Esophagus squamous epithelium (tissue), 5 donors: ENCODE data around the gene PQBP1. TPM values are rescaled to one million over a fixed set of nuclear protein-coding genes. Genes with fewer than 3 reads are reported as not detected.

Experiments
- DNase-seq: peaks from one replicate; lab custom pipeline; 2025; lab: John Stamatoyannopoulos, UW
- H3K27ac ChIP-seq, 4 donors: fragments of 200-600 bp; sonication (generic); one replicate each; pipeline ENCODE4 v1.5.1; 2016 to 2019; ENCODE audit warnings: mild to moderate bottlenecking in 1 of 4
- H3K27me3 ChIP-seq, 4 donors: fragments of 200-600 bp; sonication (generic); 1 replicate in 3 of 4; 2 replicates in 1 of 4; pipeline versions ENCODE4 v1.5.1 to v1.6.0; 2017 to 2021; ENCODE audit warnings: antibody characterized with exemption in 1 of 4
- H3K36me3 ChIP-seq, 3 donors: fragments of 200-600 bp; sonication (generic); one replicate each; pipeline ENCODE4 v1.5.1; 2016 to 2019
- H3K4me1 ChIP-seq, 3 donors: fragments of 200-600 bp; sonication (generic); one replicate each; pipeline ENCODE4 v1.5.1; 2017 to 2019
- H3K4me3 ChIP-seq, 4 donors: fragments of 200-600 bp; sonication (generic); 1 replicate in 3 of 4; 2 replicates in 1 of 4; pipeline ENCODE4 v1.5.1; 2016 to 2019; ENCODE audit warnings: mild to moderate bottlenecking in 2 of 4, moderate library complexity in 1 of 4
- H3K9me3 ChIP-seq, 3 donors: fragments of 200-600 bp; sonication (generic); one replicate each; pipeline ENCODE4 v1.5.1; 2016 to 2019
- CTCF ChIP-seq, 6 experiments: fragments of 450-650 bp in 4 of 6; fragments of 200-600 bp in 2 of 6; sonication (generic) in 2 of 6; IDR thresholded peaks; one replicate each; pipeline ENCODE4 v1.5.1; 2016 to 2019; ENCODE audit warnings: antibody characterized with exemption in 6 of 6, mild to moderate bottlenecking in 4 of 6, moderate library complexity in 4 of 6
- POLR2A ChIP-seq, 4 donors: fragments of 450-650 bp; IDR thresholded peaks; one replicate each; pipeline ENCODE4 v1.6.1; 2017; ENCODE audit warnings: antibody characterized with exemption in 4 of 4, mild to moderate bottlenecking in 4 of 4, moderate library complexity in 3 of 4
- WGBS, 2 donors: methylation state at CpG; one replicate each; pipeline ENCODE4 v1.1.5; 2018; 5-methylcytosine and 5-hydroxymethylcytosine counted together
- intact Hi-C: fragments of 100-400 bp; cut with DNase I; formaldehyde crosslinking; loops from one replicate; pipeline ENCODE4 v1.15.0; 2022
- total RNA-seq, 4 donors: library from RNA; depleted of rRNA; stranded (reverse); fragments of >200 nt; gene quantifications; one replicate each; pipeline ENCODE4 v1.1.0, GENCODE V29; 2016
- donor health status: DM: yes; HTN: yes; CAD: no.

Gene PQBP1
- total RNA-seq, 4 donors from 2014 or later, result 45.3 to 87.4 (median 53.0) TPM

- intact Hi-C loops, result no loop called here
- Histone ChIP-seq H3K4me1 (peaks cover 0 to 36% (median 4%) of the 10 kb centered on the region in 3 donors), H3K9me3 (no peaks in the 10 kb centered on the region), H3K4me3 (no peak overlapping the region), H3K36me3 (peaks cover 0 to 75% (median 5%) of the 10 kb centered on the region in 3 donors), H3K27ac (peak overlapping the region in 2 of 4 donors; percentile 50 to 72), H3K27me3 (no peaks in the 10 kb centered on the region)
- TF ChIP-seq POLR2A (IDR thresholded peaks at IDR 0.05), result peak in 1 of 4 donors; percentile 35
- TF ChIP-seq CTCF (IDR thresholded peaks at IDR 0.05), result no peak
- WGBS, 2 donors, result 40 to 41% methylated on average over 1 to 9 of the region's 9 CpGs
- peak; percentile 49 for DNase-seq
These were observed 39.6 kb downstream of the PQBP1 start for GRCh38 chrX:48937054-48937907.

- no peaks in the 10 kb centered on the region for H3K27me3 ChIP-seq
- no peak for DNase-seq
- no peak overlapping the region for H3K4me3 ChIP-seq
- H3K4me1 ChIP-seq, result peaks cover 0 to 36% (median 4%) of the 10 kb centered on the region in 3 donors
- H3K36me3 ChIP-seq, result peaks cover 0 to 64% (median under 1%) of the 10 kb centered on the region in 3 donors
- intact Hi-C loops, result no loop called here
- H3K27ac ChIP-seq, result peak overlapping the region in 2 of 4 donors; percentile 50 to 69
- no peak for TF ChIP-seq POLR2A (IDR thresholded peaks at IDR 0.05)
- TF ChIP-seq CTCF (IDR thresholded peaks at IDR 0.05), result no peak
- no peaks in the 10 kb centered on the region for H3K9me3 ChIP-seq
- 44 to 80% methylated on average over 1 of the region's 1 CpG for whole genome bisulfite sequencing, 2 donors
These were observed 41.1 kb downstream of the PQBP1 start for GRCh38 chrX:48938721-48939425.

GRCh38 chrX:48939524-48940228, 41.9 kb downstream of the PQBP1 start:
- peak in 1 of 4 donors; percentile 14 for TF ChIP-seq POLR2A (IDR thresholded peaks at IDR 0.05)
- TF ChIP-seq CTCF (IDR thresholded peaks at IDR 0.05), result no peak
- Histone ChIP-seq H3K27ac (peak overlapping the region in 2 of 4 donors; percentile 42 to 69), H3K27me3 (no peaks in the 10 kb centered on the region), H3K9me3 (no peaks in the 10 kb centered on the region), H3K36me3 (peaks cover 0 to 60% (median 0%) of the 10 kb centered on the region in 3 donors), H3K4me1 (peaks cover 0 to 36% (median 4%) of the 10 kb centered on the region in 3 donors), H3K4me3 (no peak overlapping the region)
- WGBS, 2 donors, result 50 to 55% methylated on average over 1 to 3 of the region's 3 CpGs
- intact Hi-C loops, result no loop called here
- DNase-seq, result no peak

GRCh38 chrX:48940404-48940955, 42.8 kb downstream of the PQBP1 start:
- Histone ChIP-seq H3K27me3 (no peaks in the 10 kb centered on the region), H3K4me1 (peaks cover 0 to 36% (median 4%) of the 10 kb centered on the region in 3 donors), H3K4me3 (no peak overlapping the region), H3K36me3 (peaks cover 0 to 54% (median 0%) of the 10 kb centered on the region in 3 donors), H3K9me3 (no peaks in the 10 kb centered on the region), H3K27ac (peak overlapping the region in 1 of 4 donors; percentile 68)
- intact Hi-C loops, result no loop called here
- WGBS, 2 donors, result 88 to 100% methylated on average over 1 of the region's 2 CpGs
- TF ChIP-seq CTCF (IDR thresholded peaks at IDR 0.05) (no peak), POLR2A (IDR thresholded peaks at IDR 0.05) (no peak)
- DNase-seq, result no peak
